H1 (cell line): Measurements from ENCODE around the gene MOB4. TPM values are rescaled to one million over a fixed set of nuclear protein-coding genes. Genes with fewer than 3 reads are reported as not detected.

Experiments
- BRCA1 ChIP-seq: IDR thresholded peaks from 2 replicates; pipeline ENCODE4 v1.6.1; 2012; ENCODE audit warnings: low read depth, low read length, improper control_type of control experiment
- EP300 ChIP-seq, 2 experiments: IDR thresholded peaks; 1 replicate in 1 of 2; 2 replicates in 1 of 2; pipeline ENCODE4 v1.6.1; 2011 to 2012; ENCODE audit warnings: low read depth in 2 of 2, low read length in 2 of 2, mild to moderate bottlenecking in 2 of 2, borderline replicate concordance in 1 of 2, inconsistent platforms in 1 of 2, moderate library complexity in 1 of 2
- NANOG ChIP-seq: IDR thresholded peaks from 2 replicates; pipeline ENCODE4 v1.6.1; 2011; ENCODE audit warnings: low read length, low read depth, mild to moderate bottlenecking, inconsistent platforms; ENCODE audit not compliant: insufficient read depth, poor library complexity, severe bottlenecking
- PHF8 ChIP-seq: fragments of 200-600 bp; sonication (generic); conservative IDR thresholded peaks from 2 replicates; pipeline ENCODE4 v1.7.1; 2012; ENCODE audit warnings: low read depth, mild to moderate bottlenecking, inconsistent platforms, low read length, moderate library complexity
- POLR2A ChIP-seq, 2 experiments: IDR thresholded peaks; 1 replicate in 1 of 2; 2 replicates in 1 of 2; pipeline ENCODE4 v1.6.1; 2011; ENCODE audit warnings: low read depth in 2 of 2, low read length in 2 of 2, mild to moderate bottlenecking in 2 of 2; ENCODE audit errors: control extremely low read depth in 1 of 2
- SP1 ChIP-seq: IDR thresholded peaks from 2 replicates; pipeline ENCODE4 v1.6.1; 2011; ENCODE audit warnings: low read depth, low read length
- SRF ChIP-seq: IDR thresholded peaks from 2 replicates; pipeline ENCODE4 v1.6.1; 2011; ENCODE audit warnings: mild to moderate bottlenecking, low read depth, low read length, moderate library complexity
- TEAD4 ChIP-seq: IDR thresholded peaks from 2 replicates; pipeline ENCODE4 v1.6.1; 2012; ENCODE audit warnings: low read depth, low read length, inconsistent platforms, mixed read lengths
- YY1 ChIP-seq: IDR thresholded peaks from 2 replicates; pipeline ENCODE4 v1.6.1; 2011; ENCODE audit warnings: low read depth, mild to moderate bottlenecking, low read length
- polyA plus RNA-seq, 7 experiments: library from polyadenylated mRNA; depleted of rRNA in 3 of 7; stranded (reverse) in 5 of 7; unstranded in 2 of 7; fragments of >200 nt in 5 of 7; fragments of 200-250 nt in 2 of 7; gene quantifications; 1 replicate in 5 of 7; 2 replicates in 1 of 7; 4 replicates in 1 of 7; pipeline versions ENCODE4 v1.2.1 to v1.2.3, GENCODE V29; 2011 to 2013; ENCODE audit warnings: missing spikeins in 2 of 7, mixed read lengths in 2 of 7
- total RNA-seq: library from RNA; stranded (reverse); fragmentation: NEBNext Ultra II Directional; extraction: Animal tissue kit (Norgen Biotek cat#: 25700); gene quantifications from 2 replicates; pipeline ENCODE4 v1.2.1, GENCODE V29; 2021
- TF ChIP-seq, protein P1 (sequence below): fragments of 300-600 bp; sonication (generic); IDR thresholded peaks from 2 replicates; pipeline ENCODE4 v1.7.1; 2012; ENCODE audit warnings: low read length, moderate library complexity, mild to moderate bottlenecking, inconsistent platforms; ENCODE audit not compliant: insufficient replicate concordance
- TF ChIP-seq, protein P2 (sequence below): IDR thresholded peaks from 2 replicates; pipeline ENCODE4 v1.6.1; 2012; ENCODE audit warnings: low read length, inconsistent platforms

Gene MOB4
- total and polyA plus RNA-seq, 2 of the 8 experiments (the other 6 are each of a cell fraction or from before 2014, with no cell fraction given), result 51.5 to 54.2 TPM

DNA sequence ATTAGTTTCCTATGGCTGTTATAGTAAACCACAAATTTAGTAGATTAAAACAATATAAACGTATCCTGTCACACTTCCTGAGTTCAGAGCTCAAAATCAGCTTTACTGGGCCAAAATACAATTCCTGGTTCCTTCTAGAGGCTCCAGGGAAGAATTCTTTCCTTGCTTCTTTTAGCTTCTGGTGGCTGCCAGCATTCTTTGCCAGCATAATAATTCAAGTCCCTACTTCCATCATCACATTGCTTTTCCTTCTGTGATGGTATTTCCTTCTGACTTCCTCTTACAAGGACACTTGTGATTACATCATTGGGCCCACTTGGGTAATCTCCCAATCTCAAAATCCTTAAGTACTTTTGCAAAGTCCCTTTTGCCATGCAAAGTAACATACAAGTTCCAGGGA lies 40.6 kb downstream of the MOB4 start (continued):
- TF ChIP-seq, protein P1, sequence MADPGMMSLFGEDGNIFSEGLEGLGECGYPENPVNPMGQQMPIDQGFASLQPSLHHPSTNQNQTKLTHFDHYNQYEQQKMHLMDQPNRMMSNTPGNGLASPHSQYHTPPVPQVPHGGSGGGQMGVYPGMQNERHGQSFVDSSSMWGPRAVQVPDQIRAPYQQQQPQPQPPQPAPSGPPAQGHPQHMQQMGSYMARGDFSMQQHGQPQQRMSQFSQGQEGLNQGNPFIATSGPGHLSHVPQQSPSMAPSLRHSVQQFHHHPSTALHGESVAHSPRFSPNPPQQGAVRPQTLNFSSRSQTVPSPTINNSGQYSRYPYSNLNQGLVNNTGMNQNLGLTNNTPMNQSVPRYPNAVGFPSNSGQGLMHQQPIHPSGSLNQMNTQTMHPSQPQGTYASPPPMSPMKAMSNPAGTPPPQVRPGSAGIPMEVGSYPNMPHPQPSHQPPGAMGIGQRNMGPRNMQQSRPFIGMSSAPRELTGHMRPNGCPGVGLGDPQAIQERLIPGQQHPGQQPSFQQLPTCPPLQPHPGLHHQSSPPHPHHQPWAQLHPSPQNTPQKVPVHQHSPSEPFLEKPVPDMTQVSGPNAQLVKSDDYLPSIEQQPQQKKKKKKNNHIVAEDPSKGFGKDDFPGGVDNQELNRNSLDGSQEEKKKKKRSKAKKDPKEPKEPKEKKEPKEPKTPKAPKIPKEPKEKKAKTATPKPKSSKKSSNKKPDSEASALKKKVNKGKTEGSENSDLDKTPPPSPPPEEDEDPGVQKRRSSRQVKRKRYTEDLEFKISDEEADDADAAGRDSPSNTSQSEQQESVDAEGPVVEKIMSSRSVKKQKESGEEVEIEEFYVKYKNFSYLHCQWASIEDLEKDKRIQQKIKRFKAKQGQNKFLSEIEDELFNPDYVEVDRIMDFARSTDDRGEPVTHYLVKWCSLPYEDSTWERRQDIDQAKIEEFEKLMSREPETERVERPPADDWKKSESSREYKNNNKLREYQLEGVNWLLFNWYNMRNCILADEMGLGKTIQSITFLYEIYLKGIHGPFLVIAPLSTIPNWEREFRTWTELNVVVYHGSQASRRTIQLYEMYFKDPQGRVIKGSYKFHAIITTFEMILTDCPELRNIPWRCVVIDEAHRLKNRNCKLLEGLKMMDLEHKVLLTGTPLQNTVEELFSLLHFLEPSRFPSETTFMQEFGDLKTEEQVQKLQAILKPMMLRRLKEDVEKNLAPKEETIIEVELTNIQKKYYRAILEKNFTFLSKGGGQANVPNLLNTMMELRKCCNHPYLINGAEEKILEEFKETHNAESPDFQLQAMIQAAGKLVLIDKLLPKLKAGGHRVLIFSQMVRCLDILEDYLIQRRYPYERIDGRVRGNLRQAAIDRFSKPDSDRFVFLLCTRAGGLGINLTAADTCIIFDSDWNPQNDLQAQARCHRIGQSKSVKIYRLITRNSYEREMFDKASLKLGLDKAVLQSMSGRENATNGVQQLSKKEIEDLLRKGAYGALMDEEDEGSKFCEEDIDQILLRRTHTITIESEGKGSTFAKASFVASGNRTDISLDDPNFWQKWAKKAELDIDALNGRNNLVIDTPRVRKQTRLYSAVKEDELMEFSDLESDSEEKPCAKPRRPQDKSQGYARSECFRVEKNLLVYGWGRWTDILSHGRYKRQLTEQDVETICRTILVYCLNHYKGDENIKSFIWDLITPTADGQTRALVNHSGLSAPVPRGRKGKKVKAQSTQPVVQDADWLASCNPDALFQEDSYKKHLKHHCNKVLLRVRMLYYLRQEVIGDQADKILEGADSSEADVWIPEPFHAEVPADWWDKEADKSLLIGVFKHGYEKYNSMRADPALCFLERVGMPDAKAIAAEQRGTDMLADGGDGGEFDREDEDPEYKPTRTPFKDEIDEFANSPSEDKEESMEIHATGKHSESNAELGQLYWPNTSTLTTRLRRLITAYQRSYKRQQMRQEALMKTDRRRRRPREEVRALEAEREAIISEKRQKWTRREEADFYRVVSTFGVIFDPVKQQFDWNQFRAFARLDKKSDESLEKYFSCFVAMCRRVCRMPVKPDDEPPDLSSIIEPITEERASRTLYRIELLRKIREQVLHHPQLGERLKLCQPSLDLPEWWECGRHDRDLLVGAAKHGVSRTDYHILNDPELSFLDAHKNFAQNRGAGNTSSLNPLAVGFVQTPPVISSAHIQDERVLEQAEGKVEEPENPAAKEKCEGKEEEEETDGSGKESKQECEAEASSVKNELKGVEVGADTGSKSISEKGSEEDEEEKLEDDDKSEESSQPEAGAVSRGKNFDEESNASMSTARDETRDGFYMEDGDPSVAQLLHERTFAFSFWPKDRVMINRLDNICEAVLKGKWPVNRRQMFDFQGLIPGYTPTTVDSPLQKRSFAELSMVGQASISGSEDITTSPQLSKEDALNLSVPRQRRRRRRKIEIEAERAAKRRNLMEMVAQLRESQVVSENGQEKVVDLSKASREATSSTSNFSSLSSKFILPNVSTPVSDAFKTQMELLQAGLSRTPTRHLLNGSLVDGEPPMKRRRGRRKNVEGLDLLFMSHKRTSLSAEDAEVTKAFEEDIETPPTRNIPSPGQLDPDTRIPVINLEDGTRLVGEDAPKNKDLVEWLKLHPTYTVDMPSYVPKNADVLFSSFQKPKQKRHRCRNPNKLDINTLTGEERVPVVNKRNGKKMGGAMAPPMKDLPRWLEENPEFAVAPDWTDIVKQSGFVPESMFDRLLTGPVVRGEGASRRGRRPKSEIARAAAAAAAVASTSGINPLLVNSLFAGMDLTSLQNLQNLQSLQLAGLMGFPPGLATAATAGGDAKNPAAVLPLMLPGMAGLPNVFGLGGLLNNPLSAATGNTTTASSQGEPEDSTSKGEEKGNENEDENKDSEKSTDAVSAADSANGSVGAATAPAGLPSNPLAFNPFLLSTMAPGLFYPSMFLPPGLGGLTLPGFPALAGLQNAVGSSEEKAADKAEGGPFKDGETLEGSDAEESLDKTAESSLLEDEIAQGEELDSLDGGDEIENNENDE, result no peak
- TF ChIP-seq BRCA1, result no peak
- no peak for TF ChIP-seq POLR2A (IDR thresholded peaks at IDR 0.05; ENCODE audit: control extremely low read depth in 1 of 2, low read depth in 2 of 2, low read length in 2 of 2)
- TF ChIP-seq EP300 (IDR thresholded peaks at IDR 0.05; ENCODE audit: borderline replicate concordance in 1 of 2, low read depth in 2 of 2, low read length in 2 of 2), result no peak
- TF ChIP-seq YY1, result no peak
- no peak for TF ChIP-seq SP1
- TF ChIP-seq, protein P2, sequence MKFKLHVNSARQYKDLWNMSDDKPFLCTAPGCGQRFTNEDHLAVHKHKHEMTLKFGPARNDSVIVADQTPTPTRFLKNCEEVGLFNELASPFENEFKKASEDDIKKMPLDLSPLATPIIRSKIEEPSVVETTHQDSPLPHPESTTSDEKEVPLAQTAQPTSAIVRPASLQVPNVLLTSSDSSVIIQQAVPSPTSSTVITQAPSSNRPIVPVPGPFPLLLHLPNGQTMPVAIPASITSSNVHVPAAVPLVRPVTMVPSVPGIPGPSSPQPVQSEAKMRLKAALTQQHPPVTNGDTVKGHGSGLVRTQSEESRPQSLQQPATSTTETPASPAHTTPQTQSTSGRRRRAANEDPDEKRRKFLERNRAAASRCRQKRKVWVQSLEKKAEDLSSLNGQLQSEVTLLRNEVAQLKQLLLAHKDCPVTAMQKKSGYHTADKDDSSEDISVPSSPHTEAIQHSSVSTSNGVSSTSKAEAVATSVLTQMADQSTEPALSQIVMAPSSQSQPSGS, result no peak
- TF ChIP-seq PHF8, result no peak
- TF ChIP-seq SRF, result no peak
- no peak for TF ChIP-seq NANOG
- no peak for TF ChIP-seq TEAD4
